Activated CD8-positive, alpha-beta memory T cell treated with anti-CD3 and anti-CD28 coated beads, Interleukin-2, amount 50 U/mL, for 24 hours (primary cell): Measurements from ENCODE around the gene PPP1R15A.
"Not testable (repeated sequence)": the region's sequence is repeated elsewhere in the genome, so short reads cannot be mapped to it uniquely, and the experiment has no call there.

Experiments used
- DNase-seq: peaks from one replicate; pipeline ENCODE4 v3.0.0-alpha.2; 2020; ENCODE audit errors: extremely low read depth

PPP1R15A gene

DNA sequence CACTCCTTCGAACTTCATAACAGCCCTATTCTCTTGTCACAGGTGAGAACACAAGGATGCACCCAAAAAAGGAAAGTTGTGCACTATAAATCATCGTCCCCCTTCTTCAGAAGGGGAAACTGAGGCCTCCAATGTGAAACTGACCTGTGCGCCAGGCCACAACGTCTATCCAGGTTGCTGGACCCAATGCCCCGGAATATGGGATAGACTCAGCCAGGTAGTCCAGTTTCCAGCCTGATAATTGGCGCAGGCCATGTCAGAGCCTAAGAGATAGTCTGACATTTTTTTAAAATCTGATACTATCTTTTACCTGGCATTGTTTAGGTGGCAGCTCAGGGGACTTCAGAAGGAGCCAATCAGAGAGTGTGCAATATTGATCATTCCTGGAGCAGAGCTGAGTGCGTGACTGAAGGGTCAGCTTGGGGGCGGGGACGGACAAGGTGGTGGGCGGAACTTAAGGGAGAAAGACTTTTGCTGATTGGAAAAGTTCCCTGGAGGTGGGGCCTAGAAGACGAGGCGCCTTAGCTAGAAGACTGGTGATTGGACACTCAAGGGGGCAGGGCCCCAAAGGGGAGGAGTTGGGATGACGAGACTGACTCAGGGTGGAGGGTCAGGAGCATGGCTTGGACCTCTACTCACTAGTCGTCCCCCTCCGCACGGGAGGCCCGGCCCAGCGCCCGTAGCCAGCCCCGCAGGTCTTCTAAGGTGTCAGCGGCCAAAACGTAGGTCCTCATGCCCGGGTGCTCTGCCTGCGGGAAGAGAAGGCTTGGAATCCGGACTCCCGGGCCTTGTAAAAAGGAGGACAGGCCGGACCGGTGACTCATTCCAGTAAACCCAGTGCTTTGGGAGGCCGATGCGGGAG lies 12.3 kb upstream of the PPP1R15A start:
- no peak for DNase-seq

DNA sequence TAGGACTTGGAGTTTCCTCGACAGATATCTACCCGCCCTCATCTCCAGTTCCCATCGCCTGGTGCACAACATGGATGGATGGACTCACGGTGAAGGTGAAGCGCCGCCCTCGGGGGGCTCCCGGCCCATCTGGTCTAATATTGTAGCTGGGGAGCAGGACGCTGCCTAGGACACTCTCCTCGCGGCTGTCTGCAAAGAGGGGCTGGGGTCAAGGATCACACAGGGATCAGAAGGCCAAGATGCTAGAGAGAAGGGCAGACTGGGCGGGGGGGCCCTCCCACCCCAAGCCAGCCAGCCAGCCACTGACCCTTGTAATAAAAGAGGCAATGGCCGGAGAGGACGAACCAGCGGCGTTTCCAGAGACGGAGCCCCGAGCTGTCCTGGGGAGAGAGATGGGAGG lies 10.9 kb upstream of the PPP1R15A start:
- DNase-seq = no peak

DNA sequence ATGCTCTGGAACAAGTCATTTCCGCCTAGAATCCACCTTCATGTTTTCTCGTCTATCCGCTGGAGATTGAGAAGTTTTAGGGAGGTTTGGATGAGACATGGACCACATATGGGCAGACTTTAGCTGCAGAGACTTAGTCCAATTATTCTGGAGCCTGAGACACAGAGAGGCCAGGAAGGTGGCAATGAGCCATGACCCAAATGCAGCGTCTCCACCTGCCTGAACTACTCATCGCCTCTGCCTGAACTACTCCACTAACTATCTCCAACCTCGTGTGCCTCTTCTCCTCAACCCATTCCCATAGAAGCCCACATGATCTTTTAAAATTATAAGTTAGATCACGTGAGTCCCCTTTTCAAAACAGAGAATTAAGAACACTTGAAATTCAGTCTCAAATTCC lies 9.4 kb upstream of the PPP1R15A start:
- no peak for DNase-seq

DNA sequence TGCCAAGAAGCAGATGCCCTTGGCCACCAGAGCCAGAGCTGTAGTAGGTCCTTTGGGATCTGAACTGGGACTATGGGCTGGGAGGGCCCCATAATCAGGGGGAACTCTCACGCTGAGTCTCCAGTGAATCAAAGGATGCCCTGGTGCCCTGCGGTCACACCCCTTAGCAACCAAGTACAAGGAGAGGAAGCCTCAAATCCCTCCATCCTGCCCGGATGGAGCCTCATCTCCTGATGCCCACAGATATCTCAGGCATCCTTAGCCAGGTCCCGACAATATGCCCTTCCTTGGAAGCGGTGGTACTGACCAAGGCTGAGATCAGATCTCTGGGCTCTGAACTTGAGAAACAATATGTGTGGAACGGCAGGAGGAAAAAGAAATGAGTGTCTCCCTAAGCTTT lies 5.5 kb upstream of the PPP1R15A start:
- DNase-seq = no peak

DNA sequence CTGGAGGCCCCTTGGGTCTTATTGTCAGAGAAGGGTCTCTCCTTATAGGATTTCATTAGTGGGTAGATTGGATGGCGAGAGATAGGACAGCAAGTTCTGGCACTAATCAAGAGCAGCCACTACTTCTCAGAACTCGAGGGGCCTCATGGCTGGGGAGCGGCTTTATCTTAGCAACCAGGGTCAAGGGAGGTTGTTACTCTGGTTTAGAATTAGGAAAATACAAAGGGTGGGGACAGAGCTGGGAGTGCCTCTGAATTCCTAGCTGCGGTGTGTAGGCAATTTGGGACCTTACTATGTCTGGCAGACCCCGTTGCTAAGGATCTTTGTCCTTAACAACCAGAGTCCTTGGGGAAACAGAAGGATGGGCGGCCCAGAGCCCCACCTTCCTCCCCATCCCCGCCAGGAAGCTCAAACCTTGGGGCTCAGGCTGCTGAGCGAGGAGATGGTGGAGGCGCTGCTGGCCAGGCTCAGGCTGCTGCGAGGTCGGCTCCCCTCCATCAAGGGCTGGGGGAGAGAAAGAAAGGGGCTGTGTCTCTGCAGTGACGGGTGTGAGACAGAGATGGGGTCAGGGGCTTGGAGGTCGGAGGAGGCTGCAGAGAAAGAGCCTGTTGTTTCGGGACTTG lies 5.0 kb upstream of the PPP1R15A start:
- DNase-seq = no peak

DNA sequence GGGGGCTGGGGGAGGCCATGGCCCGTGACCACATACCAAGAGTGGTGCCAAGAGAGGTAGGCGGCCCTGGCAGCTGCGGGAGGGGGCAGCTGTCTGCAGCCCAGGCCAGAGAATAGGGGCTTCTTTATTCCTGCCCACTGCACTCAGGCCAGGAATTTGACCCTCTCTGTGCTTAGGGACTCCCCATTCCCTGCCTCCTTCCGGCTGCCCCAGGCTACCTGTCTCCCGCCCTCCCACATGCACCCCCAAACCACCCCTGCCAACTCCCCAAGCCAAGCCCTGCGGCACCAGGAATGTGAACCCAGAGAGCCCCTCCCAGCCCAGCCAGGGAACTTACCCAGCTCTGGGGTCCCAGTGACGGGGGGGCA lies 4.5 kb upstream of the PPP1R15A start:
- no peak for DNase-seq

DNA sequence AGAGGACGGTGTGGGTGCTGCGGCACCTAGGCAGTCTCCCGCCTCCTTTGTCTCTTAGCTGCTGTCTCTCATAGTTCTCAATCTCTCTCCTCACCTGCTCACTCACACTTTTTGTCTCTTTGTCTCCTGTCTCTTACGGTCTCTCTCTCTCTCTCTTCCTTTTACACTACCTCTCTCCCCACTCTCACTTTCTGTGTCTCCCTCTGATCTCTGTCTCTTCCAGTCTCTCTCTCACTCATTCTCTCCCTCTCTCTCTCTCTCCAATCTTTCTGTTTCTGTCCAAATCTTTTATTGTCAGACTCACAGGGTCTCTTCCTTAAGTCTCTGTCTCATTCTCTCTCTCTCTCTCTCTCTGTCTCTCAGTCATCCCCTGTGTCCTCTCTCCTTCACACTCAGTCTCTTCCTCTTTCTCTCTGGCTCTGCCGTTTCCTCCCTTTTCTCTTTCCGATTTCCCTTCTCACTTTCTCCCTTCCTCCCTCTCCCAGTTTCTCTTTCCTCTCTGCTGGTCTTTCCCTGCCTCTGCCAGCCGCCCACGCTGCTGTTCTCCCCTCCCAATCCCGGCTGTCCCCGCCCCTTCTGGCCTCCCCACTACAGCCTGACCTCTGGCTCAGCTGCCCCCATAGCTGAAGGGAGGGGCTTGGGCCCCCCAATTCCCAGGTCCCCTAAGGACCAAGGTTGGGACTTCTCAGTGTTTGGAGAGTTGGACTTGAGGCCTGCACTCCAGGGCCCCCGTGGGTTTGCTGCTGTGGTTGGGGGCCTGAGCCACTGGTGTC lies 3.9 kb upstream of the PPP1R15A start, which contains the start of gene PLEKHA4:
TSS of gene PLEKHA4 (minus strand) at position 504 of the 773 bp plus-strand sequence. CDS start 997 bp downstream, outside the sequence.
- DNase-seq = no peak

DNA sequence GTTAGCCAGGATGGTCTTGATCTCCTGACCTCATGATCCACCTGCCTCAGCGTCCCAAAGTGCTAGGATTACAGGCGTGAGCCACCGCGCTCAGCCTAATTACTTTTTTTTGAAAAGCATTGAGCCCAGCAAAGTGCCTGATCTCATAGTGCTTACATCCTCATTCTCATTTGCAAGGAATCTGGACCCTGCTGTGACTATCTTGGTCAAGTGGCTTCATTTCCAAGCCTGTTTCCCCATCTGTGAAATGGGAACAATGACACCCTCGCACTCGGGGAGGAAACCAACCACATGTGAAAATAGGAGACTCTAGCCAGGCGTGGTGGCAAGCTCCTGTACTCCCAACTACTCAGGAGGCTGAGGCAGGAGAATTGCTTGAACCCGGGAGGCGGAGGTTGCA lies 2.2 kb upstream of the PPP1R15A start:
- DNase-seq = no peak

DNA sequence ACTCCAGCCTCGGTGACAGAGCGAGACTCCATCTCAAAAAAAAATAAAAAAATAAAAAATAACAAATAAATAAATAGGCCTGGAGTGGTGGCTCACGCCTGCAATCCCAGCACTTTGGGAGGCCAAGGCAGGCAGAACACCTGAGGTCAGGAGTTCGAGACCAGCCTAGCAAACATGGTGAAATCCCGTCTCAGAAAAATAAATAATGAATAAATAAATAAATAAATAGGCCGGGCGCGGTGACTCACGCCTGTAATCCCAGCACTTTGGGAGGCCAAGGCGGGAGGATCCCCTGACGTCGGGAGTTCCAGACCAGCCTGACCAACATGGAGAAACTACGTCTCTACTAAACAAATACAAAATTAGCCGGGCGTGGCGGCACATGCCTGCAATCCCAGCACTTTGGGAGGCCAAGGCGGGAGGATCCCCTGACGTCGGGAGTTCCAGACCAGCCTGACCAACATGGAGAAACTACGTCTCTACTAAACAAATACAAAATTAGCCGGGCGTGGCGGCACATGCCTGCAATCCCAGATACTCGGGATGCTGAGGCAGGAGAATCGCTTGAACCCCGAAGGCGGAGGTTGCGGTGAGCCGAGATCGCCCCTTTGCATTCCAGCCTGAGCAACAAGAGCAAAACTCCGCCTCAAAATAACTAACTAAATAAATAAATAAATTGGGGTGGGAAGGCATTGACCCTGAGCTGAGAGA lies 595 bp upstream of the PPP1R15A start:
- DNase-seq = not testable (repeated sequence)

DNA sequence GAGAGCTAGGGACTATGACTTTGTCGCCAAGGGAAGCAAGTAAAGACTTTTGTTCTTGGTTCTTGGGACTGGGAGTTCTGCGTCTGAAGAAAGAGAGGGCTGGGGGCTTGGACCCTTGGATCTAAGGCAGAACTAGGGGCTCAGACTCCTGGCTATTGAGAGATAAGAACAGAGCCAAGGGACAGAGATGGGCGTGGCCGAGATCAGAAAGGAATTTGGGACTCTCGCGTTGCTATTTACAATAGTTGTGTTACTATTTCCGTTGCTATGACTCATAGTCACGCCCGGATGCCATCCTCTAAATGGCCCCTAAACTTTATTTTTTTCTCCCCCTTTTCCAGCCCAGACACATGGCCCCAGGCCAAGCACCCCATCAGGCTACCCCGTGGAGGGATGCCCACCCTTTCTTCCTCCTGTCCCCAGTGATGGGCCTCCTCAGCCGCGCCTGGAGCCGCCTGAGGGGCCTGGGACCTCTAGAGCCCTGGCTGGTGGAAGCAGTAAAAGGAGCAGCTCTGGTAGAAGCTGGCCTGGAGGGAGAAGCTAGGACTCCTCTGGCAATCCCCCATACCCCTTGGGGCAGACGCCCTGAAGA lies 759 bp downstream of the PPP1R15A start:
- peak; percentile 47 for DNase-seq

DNA sequence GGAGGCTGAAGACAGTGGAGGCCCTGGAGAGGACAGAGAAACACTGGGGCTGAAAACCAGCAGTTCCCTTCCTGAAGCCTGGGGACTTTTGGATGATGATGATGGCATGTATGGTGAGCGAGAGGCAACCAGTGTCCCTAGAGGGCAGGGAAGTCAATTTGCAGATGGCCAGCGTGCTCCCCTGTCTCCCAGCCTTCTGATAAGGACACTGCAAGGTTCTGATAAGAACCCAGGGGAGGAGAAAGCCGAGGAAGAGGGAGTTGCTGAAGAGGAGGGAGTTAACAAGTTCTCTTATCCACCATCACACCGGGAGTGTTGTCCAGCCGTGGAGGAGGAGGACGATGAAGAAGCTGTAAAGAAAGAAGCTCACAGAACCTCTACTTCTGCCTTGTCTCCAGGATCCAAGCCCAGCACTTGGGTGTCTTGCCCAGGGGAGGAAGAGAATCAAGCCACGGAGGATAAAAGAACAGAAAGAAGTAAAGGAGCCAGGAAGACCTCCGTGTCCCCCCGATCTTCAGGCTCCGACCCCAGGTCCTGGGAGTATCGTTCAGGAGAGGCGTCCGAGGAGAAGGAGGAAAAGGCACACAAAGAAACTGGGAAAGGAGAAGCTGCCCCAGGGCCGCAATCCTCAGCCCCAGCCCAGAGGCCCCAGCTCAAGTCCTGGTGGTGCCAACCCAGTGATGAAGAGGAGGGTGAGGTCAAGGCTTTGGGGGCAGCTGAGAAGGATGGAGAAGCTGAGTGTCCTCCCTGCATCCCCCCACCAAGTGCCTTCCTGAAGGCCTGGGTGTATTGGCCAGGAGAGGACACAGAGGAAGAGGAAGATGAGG lies 1.5 kb downstream of the PPP1R15A start:
- no peak for DNase-seq

DNA sequence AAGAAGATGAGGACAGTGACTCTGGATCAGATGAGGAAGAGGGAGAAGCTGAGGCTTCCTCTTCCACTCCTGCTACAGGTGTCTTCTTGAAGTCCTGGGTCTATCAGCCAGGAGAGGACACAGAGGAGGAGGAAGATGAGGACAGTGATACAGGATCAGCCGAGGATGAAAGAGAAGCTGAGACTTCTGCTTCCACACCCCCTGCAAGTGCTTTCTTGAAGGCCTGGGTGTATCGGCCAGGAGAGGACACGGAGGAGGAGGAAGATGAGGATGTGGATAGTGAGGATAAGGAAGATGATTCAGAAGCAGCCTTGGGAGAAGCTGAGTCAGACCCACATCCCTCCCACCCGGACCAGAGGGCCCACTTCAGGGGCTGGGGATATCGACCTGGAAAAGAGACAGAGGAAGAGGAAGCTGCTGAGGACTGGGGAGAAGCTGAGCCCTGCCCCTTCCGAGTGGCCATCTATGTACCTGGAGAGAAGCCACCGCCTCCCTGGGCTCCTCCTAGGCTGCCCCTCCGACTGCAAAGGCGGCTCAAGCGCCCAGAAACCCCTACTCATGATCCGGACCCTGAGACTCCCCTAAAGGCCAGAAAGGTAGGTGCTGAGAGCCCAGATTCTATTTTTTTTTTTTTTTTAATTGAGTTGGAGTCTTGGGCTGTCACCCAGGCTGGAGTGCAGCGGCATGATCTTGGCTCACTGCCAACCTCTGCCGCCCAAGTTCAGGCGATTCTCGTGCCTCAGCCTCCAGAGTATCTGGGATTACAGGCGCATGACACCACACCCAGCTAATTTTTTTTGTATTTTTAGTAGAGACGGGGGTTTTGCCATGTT lies 2.3 kb downstream of the PPP1R15A start:
- DNase-seq = no peak

DNA sequence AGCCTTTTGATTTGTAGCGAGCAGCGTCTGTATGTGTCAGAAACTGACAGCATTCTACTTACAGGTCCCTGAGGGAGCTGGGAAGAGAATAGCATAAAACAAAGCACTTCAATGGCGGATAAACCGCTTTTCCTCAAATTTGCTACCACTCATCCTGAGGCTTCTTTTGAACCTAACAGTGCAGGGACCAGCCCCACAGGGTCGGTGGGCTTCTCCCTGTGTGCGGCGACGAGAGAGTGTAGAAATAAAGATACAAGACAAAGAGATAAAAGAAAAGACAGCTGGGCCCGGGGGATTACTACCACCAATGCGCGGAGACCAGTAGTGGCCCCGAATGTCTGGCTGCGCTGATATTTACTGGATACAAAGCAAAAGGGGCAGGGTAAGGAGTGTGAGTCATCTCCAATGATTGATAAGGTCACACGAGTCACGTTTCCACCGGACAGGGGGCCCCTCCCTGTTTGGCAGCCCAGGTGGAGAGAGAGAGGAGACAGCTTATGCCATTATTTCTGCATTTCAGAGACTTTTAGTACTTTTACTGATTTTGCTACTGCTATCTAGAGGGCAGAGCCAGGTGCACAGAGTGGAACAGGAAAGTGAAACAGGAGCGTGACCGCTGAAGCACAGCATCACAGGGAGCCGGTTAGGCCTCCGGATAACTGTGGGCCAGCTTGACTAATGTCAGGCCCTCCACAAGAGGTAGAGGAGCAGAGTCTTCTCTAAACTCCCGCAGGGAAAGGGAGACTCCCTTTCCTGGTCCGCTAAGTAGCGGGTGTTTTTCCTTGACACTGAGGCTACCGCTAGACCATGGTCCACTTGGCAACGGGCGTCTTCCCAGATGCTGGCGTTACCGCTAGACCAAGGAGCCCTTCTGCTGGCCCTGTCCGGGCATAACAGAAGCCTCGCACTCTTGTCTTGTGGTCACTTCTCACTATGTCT lies 4.1 kb downstream of the PPP1R15A start:
- DNase-seq = not testable (repeated sequence)

DNA sequence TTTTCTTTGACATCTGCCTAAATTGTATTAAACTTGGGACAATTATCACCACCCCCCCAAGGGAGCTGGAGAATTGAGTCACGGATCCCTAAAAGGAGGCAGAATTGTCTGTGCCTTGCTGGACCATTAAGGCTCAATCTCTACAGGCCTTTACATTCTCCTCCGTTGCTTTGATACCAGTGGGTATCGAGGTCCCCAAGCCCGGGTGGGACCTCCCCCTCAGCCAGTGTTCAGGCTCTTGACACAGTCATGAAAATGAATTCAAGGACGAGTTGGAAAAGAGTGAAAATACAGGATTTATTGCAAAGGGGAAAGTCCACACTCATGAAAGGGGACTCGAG lies 5.6 kb downstream of the PPP1R15A start:
- DNase-seq = no peak

DNA sequence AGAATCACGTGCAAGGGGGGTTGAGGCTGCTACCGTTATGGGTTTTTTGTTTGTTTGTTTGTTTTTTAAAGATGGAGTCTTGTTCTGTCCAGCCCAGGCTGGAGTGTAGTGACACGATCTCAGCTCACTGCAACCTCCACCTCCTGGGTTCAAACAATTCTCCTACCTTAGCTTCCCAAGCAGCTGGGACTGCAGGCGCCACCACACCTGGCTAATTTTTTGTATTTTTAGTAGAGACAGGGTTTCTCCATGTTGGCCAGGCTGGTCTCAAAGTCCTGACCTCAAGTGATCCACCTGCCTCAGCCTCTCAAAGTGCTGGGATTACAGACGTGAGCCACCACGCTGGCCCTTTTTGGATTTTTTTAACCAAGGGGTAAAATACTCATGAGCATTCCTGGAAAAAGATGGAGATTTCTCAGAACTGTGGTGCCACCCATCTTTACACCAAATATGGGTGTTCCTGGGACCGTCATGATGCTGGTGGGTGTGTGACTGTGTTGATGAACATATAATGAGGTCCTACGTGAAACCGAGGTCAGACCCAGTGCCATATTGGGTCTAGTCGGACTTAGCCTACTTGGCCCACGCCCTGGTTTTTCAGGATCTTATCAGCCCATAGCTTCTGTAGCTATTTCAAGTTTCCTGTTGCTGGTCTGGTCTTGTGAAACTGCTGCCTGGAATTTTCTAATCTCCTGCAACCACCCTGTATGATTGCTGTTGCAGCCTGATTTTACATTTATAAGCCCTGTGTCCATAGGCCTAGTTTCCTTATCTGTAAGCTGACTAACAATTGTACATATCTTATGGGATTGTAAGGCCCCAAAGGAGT lies 6.2 kb downstream of the PPP1R15A start:
- DNase-seq = no peak

DNA sequence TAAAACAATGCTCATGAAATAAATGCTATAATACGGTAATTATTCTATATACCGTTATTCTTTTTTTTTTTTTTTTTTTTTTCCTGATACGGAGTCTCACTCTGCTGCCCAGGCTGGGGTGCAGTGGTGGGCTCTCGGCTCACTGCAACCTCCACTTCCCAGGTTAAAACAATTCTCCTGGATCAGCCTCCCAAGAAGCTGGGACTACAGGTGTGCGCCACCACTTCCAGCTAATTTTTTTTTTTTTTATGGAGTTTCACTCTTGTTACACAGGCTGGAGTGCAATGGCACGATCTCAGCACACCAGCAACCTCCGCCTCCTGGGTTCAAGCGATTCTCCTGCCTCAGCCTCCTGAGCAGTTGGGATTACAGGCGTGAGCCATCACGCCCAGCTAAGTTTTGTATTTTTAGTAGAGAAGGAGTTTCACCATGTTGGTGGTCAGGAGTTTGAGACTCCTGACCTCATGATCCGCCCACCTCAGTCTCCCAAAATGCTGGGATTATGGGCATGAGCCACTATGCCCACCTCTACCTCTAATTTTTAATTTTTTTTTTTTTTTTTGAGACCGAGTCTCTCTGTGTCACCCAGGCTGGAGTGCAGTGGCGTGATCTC lies 6.9 kb downstream of the PPP1R15A start:
- DNase-seq = no peak

DNA sequence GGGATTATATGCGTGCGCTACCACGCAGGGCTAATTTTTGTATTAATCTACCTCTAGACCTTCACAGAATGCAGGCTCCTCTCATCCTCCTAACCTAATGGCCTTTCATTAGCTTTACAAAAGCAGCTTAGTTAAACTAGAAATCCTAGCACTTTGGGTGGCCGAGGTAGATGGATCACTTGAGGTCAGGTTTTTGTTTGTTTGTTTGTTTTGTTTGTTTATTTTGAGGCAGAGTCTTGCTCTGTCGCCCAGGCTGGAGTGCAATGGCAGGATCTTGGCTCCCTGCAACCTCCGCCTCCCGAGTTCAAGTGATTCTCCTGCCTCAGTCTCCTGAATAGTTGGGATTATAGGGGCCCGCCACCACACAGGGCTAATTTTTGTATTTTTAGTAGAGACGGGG lies 7.5 kb downstream of the PPP1R15A start:
- DNase-seq = not testable (repeated sequence)
